ENCODE results near the gene IL23R.
"Not testable (repeated sequence)": the region's sequence is repeated elsewhere in the genome, so short reads cannot be mapped to it uniquely, and the experiment has no call there.

Gene IL23R

DNA sequence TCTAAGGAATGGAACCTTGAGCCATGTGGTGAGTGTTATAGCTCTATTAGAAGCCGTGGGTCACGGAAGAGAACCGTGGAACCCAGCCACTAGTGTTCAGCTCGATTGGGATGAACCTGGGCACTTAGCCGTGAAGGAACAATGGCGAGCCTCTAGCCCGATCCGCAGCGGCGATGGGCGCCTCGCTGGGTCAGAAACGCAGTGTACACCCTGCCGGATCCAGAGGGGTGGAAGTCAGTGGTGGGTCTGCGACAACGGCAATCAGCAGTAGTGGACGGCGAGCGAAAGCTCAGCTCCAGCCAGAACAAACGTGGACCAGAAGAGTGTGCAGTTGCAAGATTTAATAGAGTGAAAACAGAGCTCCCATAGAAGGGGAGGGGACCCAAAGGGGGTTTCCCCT lies 18.3 kb upstream of the IL23R start:
- intact Hi-C loops (cut with DNase I), result loop anchor here (5.0 kb wide), 2 partner anchors 151 to 381 kb away; no protein-coding TSS in a partner anchor
- not testable (repeated sequence) for DNase-seq

DNA sequence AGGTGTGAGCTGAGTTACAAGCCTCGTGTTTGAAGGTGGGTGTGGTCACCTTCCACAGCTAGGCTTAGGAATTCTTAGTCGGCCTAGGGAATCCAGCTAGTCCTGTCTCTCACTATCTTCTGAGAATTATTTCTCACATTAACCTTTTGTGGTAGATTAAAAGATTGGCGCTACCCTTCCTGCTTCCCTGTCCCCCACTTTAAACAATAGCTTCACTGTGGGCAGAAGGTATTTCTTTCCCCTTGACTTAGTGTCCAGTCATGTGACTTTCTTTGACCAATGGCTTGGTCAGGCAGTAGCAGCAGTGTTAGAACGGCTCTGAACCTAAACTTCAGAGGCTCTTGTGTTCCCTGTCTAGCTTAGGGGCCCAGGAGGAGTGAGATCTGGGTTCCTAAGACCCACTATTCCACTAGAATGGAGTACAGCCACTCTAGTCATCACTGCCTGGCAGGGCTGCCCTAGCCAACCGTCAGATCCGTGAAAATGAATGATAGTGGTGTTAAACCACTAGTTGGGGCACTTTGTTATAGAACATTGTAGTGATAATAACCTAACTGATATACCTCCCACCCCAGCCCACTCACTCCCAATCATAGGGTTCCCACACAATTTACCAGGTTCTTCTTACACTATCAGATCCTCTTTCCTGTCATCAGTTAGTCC lies 17.6 kb upstream of the IL23R start:
- DNase-seq, result no peak
- intact Hi-C loops (cut with DNase I), result loop anchor here (5.0 kb wide), 2 partner anchors 151 to 381 kb away; no protein-coding TSS in a partner anchor

DNA sequence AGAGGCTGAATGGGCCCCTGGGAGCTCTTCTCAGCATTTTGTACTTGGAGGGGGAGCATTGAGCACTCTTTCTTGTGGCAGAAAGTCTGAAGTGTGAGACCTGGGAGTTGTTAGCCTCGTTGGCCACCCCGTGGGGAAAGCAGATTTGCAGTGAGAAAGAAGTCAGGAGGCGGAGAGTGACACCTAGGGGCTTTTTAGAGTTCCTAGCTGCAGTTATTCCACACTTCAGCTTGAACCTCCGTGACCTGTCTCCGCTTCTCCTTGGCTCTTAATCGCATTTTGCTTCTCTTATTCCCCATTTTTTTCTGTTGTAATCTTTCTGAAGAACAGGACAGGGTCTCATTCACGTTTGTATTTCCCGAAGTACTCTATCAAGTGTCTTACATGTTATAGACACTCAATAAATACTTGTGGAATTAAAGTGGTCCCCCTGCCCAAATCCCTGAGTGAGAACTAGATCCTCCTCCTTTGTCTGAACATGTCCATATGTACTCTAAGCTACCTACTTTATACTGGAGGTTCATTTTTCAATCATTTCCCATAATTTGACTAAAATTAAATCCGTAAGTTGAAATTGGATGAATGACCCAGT lies 17.0 kb upstream of the IL23R start:
- peak in 41 of 42 donors; percentile 26 to 87 (median 68) for DNase-seq
- intact Hi-C loops (cut with DNase I), result loop anchor here (5.0 kb wide), 2 partner anchors 152 to 382 kb away; no protein-coding TSS in a partner anchor

GRCh38 chr1:67150931-67151330 lies 15.3 kb upstream of the IL23R start:
- intact Hi-C loops (cut with DNase I), result no loop called here
- no peak for DNase-seq

GRCh38 chr1:67158401-67158800 lies 7.9 kb upstream of the IL23R start:
- DNase-seq, result no peak
- intact Hi-C loops (cut with DNase I), result no loop called here

GRCh38 chr1:67159233-67159632 lies 7.0 kb upstream of the IL23R start:
- DNase-seq, result no peak
- intact Hi-C loops (cut with DNase I), result no loop called here

DNA sequence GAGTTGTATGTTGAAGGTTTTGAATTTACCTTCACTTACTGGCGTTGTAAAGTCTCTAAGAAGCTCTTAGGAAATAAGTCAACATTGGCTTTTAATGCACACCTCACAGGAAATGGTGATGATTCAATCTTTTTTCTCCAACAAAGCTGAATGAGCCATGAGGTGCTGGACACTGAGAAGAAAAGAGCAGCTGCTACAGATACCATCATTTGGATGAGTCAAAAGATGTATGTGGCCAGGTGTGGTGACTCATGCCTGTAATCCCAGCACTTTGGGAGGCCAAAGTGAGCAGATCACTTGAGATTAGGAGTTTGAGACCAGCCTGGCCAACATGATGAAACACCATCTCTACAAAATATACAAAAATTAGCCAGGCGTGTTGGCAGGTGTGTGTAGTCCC lies 3.3 kb upstream of the IL23R start:
- no peak for DNase-seq
- intact Hi-C loops (cut with DNase I), result no loop called here

- intact Hi-C loops (cut with DNase I), result no loop called here
- DNase-seq, result no peak
Observed at GRCh38 chr1:67165468-67166041, 699 bp upstream of the IL23R start.

GRCh38 chr1:67169496-67169895 lies 3.2 kb downstream of the IL23R start:
- intact Hi-C loops (cut with DNase I), result no loop called here
- no peak for DNase-seq

DNA sequence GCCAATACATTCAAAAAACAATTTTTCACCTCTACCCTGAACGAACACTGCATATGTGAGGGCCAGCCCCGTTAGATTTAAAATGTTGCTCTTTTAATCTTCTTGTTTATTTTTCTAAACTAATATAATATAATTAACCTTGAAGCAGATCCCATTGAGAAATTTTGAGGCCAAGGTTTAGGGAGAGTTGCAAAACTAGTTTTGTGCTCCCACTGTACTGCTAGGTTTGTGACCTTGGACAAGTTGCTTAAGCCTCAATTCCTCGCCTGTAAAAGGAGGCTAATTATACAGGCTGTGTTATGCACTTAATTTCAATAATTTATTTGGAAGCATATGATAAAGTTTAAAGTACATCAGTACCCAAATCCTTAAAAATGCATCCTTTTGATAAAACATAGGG lies 3.7 kb downstream of the IL23R start:
- no peak for DNase-seq
- intact Hi-C loops (cut with DNase I), result no loop called here

DNA sequence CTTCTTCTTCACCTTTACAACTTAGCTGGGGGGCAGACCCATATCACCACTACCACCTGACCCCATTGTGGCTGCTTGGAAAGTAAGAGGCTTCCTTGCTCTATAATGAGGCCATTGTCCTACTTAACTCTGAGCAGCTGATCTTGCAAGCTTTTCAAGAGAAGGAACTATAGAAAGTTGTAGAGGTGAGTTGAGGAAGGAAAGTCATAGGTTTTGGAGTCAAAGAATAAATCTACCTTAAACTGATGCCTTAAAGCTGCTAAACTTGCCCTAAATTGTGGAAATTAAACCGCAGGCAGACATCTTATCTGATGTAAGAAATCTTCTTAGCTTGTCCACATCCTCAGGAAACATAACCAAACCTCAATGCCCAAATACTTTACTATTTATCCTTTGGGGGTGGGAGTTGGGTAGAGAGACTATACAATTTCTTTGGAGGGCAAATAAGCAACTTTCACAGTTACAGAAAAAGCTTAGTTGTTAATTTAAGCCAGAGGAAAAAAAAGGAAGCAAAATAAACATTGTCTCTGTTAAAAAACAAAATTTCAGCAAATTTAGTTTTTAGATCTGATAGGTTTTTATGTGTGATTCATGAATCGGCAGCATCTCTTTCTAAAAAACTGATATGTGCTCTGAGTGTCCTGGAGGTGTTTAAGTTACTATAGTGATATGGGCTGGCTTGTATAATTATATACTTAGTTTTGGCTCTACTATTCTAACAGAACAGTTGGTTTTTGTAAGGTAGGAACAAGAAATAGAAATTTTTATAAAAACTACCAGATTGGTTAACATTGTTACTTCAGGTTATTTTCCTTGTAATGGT lies 4.7 kb downstream of the IL23R start:
- intact Hi-C loops (cut with DNase I), result no loop called here
- no peak for DNase-seq

DNA sequence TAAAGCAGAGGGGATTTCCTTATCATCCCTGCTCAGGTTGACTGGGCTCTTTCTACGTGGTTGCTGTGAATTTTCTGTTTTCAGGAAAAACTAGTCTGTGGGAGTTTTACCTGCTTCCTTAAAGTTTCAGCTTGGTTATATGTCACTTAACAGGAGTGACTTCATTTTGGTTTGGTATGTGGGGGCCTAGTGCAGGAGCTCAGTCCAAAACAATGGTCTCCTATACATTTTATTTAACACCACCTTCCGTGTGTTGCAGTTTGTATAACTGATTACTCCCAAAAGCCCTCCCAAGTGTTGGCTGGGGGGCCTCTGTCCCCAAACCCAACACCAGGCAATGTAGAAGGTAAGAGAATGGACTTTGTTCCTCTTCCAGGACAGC lies 5.3 kb downstream of the IL23R start:
- no peak for DNase-seq
- intact Hi-C loops (cut with DNase I), result no loop called here

- intact Hi-C loops (cut with DNase I), result no loop called here
- DNase-seq, result no peak
Observed at GRCh38 chr1:67171978-67172377, 5.7 kb downstream of the IL23R start.

- intact Hi-C loops (cut with DNase I), result no loop called here
- no peak for DNase-seq
Observed at GRCh38 chr1:67173988-67174387, 7.7 kb downstream of the IL23R start.

- intact Hi-C loops (cut with DNase I), result no loop called here
- no peak for DNase-seq
Observed at GRCh38 chr1:67174716-67175284, 8.5 kb downstream of the IL23R start.

DNA sequence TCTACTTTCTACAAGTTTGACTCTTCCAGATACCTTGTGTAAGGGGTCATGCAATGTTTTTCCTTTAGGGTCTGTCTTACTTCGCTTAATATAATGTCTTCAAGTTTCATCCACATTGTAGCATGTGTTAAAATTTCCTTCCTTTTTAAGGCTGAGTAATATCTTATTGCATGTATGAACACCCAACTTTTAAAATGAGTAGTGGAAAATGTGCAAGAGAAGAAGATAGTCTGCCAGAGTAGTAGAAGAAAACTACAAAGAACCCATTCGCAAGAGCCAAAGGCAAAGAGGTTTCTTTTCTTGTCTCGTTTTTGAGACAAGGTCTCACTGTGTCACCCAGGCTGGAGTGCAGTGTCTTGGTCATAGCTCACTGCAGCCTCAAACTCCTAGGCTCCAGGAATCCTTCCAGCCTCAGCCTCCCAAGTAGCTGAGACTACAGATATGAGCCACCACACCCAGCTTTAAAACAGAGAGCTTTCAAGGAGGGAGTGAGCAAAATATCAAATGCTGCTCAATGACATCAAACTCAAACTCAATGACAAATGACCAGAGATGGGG lies 9.4 kb downstream of the IL23R start:
- intact Hi-C loops (cut with DNase I), result no loop called here
- no peak for DNase-seq

DNA sequence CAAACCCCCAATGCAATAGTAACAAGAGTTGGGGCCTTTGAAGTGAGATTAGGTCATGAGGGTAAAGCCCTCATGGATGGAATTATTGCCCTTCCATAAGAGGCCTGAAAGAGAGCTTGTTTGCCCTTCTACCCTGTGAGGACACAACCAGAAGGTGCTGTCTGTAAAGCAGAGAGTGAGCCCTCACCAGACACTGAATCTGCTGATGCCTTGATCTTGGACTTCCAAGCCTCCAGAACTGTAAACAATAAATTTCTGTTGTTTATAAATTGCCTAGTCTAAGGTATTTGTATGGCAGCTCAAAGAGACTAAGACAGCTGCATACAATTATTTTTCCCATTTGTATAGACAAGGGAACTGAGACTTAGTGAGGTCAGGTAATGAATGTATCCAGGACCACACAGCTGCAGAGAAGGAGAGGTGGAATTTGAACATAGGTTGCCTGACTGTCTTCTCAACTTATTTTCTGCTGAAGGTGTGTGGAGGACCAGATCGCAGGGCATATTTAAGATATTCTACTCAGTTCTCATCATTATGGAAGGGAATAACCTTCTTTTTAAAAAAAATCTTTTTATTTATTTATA lies 18.7 kb downstream of the IL23R start:
- intact Hi-C loops (cut with DNase I), result no loop called here
- DNase-seq, result no peak

DNA sequence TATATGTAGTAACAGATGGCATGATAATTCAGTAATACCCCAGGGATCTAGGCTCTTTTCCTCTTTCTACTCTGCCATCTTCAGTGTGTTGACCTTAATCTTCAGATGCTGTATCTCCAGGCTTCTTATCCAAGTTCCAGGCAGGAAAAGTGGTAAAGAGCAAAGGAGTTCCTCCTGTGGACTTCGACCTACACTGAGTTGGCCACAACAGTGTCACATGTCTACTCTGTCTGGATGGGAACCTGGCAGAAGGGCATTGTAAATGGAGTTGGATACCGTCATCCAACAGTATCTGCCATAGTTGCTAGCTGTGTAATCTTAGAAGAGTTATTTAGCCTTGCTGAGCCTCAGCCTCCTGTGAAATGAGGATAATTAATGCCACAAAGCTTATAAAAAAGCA lies 21.9 kb downstream of the IL23R start:
- intact Hi-C loops (cut with DNase I), result no loop called here

GRCh38 chr1:67189953-67190352 lies 23.7 kb downstream of the IL23R start:
- no peak for DNase-seq
- intact Hi-C loops (cut with DNase I), result no loop called here

More for the DNA sequence above, 21.9 kb downstream of the IL23R start:
- DNase-seq, result no peak

Data from head of caudate nucleus (tissue), 42 donors.